Fibroblast of gingiva (primary cell): Measurements from ENCODE around the gene PRKN.

ENCODE experiments used
- DNase-seq: peaks from one replicate; pipeline ENCODE4 v3.0.0-alpha.2; 2011; ENCODE audit warnings: low read depth

PRKN gene

DNA sequence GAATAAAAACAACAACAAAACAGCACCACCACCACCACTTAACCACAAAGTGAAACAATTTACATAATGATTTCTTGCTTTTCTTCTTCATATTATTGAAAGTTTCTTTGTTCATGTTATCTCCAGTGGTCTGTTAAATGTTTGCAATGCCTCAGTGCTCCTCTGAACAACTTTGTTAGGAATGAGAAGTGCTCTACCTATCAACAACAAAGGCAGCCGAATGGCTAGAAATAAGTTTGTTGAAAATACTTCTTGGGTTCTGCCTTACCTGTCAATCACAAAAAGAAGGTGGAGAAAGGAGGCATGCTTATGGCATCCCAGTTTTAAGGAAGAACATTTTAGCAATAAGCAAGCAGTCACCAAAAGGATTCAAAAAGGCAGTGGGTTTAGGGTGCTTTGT, 490.2 kb downstream of the PRKN start:
- DNase-seq = no peak

DNA sequence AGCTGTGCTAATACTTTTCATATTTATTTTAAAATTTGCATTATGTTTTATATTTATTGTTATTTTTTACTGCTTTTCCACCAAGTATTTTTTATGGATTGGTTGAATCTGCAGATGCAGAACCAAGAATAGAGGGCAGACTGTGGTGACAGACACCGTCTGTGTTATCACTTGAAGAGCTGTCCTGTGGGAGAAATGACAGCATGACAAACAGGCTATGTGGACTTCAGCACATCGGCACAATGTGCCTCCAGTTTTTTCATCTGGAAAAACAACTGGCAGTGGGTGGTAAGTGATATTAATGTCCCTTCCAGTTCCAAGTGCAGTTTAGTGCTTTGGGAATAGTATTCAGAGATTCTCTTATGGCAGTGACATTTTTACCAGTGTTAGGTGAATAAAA, 492.9 kb downstream of the PRKN start:
- no peak for DNase-seq

- DNase-seq = no peak
Observed at GRCh38 chr6:162230147-162230752, 497.3 kb downstream of the PRKN start.

- DNase-seq = no peak
Observed at GRCh38 chr6:162229093-162229492, 498.5 kb downstream of the PRKN start.

DNA sequence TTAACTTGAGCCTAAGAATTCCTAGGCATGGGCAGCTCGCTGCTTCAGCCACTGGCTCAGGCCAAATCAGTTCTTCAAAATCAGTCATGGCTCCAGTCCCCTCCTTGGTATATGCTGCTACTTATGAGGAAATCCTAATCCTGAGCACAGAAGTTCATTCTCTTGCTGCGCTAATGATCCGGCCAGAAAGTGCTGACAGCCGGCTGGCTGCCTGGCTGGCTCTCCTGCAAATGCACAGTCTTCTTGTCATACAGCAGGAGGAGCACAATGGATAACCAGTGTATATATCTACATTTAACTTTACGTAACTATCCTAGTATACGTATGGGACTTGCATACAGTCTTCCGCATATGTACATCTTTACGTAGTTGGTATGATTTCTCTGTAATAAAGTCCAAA, 500.8 kb downstream of the PRKN start:
- DNase-seq = no peak

- no peak for DNase-seq
Observed at GRCh38 chr6:162222521-162222920, 505.0 kb downstream of the PRKN start.

DNA sequence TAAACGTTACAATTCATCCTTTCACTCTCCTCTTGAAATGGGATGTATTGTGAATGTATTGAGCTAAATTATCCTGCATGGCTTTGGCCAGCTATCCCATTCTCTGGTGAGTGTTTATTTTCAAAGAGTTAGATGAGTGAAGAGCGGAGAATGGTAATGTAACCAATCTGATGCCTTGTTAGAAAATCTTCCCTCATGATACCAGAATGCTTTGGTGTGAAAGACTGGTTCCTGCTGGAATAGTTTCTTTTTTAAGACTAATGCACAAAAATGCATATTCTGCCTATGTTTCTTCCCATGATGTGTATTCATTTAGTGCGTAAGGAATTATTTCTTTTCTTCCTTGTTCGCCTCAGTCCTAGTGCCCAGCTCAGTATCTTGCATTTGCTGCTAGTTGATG, 506.7 kb downstream of the PRKN start:
- no peak for DNase-seq

GRCh38 chr6:162219266-162219665, 508.3 kb downstream of the PRKN start:
- DNase-seq = no peak

- DNase-seq = no peak
Observed at GRCh38 chr6:162217811-162218493, 509.6 kb downstream of the PRKN start.

DNA sequence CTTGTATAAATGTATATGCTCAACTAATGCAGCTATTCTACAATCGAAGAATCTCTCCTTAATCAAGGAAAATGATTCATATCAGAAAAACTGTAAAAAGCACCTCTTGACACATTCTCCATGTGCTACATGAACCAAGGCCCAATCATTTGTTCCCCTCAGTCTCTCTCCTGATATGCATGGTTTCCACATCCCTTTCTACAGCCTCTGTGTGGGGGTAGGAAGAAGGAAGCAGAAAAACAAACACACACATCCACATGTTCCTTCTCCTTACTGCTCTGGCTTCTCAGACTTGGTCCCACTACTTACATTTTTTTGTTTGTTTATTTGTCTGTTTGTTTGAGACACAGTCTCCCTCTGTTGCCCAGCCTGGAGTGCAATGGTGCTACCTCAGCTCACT, 510.5 kb downstream of the PRKN start:
- DNase-seq = no peak

GRCh38 chr6:162211777-162212176, 515.8 kb downstream of the PRKN start:
- no peak for DNase-seq

- no peak for DNase-seq
Observed at GRCh38 chr6:162211022-162211421, 516.5 kb downstream of the PRKN start.

DNA sequence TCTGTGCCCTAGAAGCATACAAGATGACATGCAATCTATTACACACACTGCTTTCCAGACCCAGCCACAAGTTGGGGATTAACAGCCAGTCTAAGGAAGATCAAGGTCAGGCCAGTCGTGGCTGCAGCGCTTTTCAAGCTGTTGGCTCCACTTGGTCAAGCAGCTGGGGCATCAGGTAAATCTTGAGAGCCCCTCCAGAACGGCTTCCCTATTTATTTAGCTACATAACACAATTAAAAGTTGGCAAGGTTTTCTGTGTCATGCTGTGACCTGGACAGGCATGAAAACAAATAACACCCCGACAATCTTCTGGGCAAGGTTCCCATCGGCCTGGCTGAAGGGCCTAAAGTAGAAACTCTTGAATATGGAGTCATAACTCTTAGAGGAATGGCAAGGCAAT, 524.3 kb downstream of the PRKN start:
- no peak for DNase-seq

DNA sequence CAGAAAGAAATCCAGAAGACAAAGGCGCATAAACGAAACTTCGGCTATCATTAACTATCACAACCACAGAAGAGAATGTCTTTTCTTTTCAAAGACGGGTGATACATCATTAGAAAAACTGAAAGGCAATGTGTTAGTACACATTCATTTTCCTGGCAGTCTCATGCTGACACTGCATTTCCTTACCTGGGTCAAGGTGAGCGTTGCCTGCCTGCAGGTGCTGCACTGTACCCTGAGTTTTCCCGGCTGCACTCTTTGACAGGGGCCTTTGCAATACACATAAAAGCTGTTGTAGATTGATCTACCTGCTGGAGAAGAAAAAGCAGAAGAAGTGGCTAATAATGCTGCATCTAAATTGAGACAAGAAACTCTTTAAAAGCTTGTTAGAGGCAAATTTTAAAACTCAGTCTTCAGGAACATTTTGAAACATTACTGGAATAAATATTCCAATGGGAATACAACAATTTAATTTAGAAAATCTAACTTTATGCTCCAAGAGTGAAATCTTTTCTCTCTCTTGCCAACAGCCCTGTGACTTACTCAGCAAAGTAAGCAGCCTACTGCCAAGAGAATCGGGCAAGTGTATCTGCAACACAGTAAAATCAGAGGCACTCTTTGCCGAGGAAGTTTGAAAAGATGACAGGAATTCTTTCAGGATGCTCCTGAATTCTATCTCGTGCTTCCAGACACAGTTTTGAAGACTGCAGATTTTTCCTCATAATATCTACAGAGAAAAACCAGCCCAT, 526.4 kb downstream of the PRKN start:
- no peak for DNase-seq

DNA sequence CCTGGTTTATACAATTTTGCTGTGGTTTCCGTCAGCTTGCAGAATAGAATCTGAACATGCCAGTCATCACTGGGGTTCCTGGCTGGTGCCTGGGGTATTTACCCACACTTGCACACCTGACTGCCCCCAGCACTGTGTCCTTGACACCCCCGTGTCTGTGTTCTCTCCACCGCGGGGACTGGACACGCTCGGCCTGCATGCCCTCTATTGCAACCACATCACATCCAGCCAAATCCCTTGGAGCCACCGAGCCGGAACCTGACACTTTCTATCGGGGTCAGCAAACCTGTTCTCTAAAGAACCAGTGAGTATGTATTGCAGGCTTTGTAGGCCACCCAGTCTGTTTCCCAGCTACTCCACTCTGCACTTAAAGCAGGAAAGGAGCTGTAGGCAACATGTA, 527.5 kb downstream of the PRKN start:
- DNase-seq = no peak

GRCh38 chr6:162198925-162199324, 528.6 kb downstream of the PRKN start:
- no peak for DNase-seq

- DNase-seq = no peak
Observed at GRCh38 chr6:162198076-162198475, 529.5 kb downstream of the PRKN start.

GRCh38 chr6:162195441-162195840, 532.1 kb downstream of the PRKN start:
- no peak for DNase-seq

- DNase-seq = no peak
Observed at GRCh38 chr6:162190981-162191380, 536.6 kb downstream of the PRKN start.

DNA sequence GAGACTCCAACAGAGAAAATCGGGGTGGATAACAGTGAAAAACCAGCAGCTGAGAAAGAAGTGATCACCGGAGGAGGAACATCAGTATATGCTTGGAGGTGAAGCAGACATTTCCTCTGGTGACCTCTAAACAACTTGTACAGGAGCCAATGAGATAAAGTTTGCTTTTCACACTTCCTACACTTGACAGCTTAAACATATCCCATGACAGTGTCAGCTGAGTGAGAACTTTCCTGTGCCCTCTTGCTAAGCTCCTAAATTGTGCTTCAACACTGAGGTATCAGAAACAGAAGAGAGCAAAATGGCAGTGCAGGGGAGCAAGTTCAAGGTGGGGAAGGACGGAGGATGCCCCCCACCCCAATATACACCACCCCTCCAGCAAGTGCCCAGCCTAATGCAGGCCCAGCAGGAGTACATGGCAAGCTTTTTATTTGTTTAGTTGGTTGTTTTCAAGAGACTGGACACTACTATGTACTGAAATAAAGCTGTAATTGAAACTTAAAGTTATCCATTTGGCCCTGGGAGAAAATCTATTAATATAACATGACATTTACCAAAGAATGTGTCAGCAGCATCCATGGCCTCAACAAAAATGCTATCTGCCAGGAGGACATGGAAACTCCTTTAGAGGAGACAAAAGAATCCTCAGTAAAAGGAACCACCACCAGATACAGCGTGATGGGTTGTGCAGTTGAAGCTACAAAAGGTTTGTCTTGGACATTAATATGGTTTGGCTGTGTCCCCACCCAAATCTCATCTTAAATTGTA, 540.2 kb downstream of the PRKN start:
- DNase-seq = no peak

DNA sequence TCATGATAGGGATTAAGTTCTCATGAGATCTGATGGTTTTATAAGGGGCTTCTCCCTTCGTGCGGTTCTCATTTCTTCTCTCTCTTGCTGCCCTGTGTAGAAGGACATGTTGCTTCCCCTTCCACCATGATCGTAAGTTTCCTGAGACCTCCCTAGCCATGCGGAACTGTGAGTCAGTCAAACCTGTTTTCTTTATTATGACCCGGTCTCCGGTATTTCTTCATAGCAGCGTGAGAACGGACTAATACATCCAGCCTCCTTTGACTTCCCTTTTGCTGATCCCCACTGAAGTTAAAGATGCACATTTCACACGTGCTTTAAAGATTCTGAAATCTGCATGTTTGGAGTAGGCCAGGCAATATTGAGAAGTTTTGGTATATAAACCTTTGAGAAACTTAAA, 543.1 kb downstream of the PRKN start:
- DNase-seq = no peak

- no peak for DNase-seq
Observed at GRCh38 chr6:162181741-162182401, 545.7 kb downstream of the PRKN start.
